ENCODE data around the gene OR4S2.

Gene OR4S2

DNA sequence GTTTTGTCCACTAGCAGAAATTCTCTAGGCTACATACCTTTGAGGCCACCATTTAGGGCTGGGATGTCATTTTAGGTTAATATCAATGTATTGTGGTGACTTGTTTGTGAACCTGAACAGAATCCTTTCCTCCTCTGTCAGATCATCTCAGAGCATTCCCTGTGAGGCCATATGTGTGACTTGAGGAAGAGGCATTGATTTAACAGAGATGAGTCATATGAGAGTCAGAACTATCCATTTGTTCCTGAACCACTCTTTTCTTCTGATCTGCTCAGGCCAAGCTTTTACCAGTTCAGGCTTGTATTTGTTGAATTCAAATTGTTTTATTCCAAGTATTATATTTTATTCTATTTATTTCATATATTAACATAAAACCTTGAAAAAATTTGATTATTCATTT lies 7.0 kb downstream of the OR4S2 start:
- TF ChIP-seq CEBPB (IDR thresholded peaks at IDR 0.05) (no peak), USF1 (IDR thresholded peaks at IDR 0.05) (no peak), EGR1 (IDR thresholded peaks at IDR 0.05) (no peak), TAF1 (IDR thresholded peaks at IDR 0.05; ENCODE audit: low read depth) (no peak), EP300 (IDR thresholded peaks at IDR 0.05; ENCODE audit: borderline replicate concordance) (no peak), NFIC (IDR thresholded peaks at IDR 0.05) (no peak), CREB1 (IDR thresholded peaks at IDR 0.05; ENCODE audit: low read depth) (no peak), TEAD4 (IDR thresholded peaks at IDR 0.05) (no peak), REST (IDR thresholded peaks at IDR 0.05; ENCODE audit: low read depth) (no peak)

DNA sequence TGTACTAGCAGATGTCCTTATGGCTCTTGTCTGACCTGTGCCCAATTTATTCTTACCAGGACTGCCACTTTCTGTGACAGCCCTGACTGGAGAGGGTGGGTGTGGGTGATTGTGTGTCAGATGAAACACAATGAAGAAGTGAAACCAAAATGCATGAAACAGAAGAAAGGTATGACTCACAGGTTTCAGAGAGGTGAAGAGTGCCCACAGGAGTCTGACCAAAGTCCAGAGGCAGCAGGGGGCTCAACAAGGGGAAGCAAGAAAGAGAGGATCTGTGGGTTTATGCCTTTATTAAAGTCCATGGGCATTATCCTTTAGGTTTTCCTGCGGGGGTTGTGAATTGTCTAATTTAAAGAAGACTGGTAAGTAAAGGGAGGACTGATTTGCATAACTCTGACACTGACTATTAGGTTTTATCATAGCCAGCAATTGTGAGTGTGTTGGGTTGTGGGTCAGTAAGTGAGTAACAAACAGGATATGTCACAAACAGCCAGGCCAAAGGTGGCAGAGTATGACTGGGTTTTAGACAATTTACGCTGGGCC lies 10.0 kb downstream of the OR4S2 start:
- TF ChIP-seq EGR1 (IDR thresholded peaks at IDR 0.05) (no peak), REST (IDR thresholded peaks at IDR 0.05; ENCODE audit: low read depth) (no peak), CEBPB (IDR thresholded peaks at IDR 0.05) (no peak), FOXM1 (IDR thresholded peaks at IDR 0.05; ENCODE audit: borderline replicate concordance, low read depth) (no peak), TCF12 (IDR thresholded peaks at IDR 0.05; ENCODE audit: low read depth) (no peak)

DNA sequence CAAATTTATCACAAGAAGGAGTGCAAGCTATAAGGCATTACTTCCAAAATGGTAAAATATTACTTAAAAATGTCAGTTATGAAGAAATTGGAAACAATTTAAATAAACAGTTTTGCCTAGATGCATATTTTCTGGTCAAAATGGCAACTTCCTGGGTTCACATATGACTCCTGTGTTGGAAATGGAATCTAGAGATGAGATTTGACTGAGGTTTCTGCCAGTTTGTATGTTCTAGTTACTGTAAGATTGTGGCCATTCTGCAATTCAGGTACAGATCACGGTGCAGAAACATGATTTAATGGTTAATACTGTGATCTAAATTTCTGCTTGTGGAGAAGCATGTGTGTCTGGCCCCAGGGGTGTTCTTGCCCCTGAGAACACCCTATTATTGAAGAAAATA lies 10.5 kb downstream of the OR4S2 start:
- TF ChIP-seq FOXM1 (IDR thresholded peaks at IDR 0.05; ENCODE audit: borderline replicate concordance, low read depth) (no peak), REST (IDR thresholded peaks at IDR 0.05; ENCODE audit: low read depth) (no peak), CEBPB (IDR thresholded peaks at IDR 0.05) (no peak), TAF1 (IDR thresholded peaks at IDR 0.05; ENCODE audit: low read depth) (no peak), EGR1 (IDR thresholded peaks at IDR 0.05) (no peak), USF1 (IDR thresholded peaks at IDR 0.05) (no peak), EP300 (IDR thresholded peaks at IDR 0.05; ENCODE audit: borderline replicate concordance) (no peak), ZBTB7A (IDR thresholded peaks at IDR 0.05; ENCODE audit: low read depth) (no peak), NFIC (IDR thresholded peaks at IDR 0.05) (no peak), TEAD4 (IDR thresholded peaks at IDR 0.05) (no peak), RAD21 (IDR thresholded peaks at IDR 0.05; ENCODE audit: low read depth) (no peak), YY1 (IDR thresholded peaks at IDR 0.05; ENCODE audit: low read depth) (no peak), TCF12 (IDR thresholded peaks at IDR 0.05; ENCODE audit: low read depth) (no peak), CREB1 (IDR thresholded peaks at IDR 0.05; ENCODE audit: low read depth) (no peak)
- TF ChIP-seq, protein P1, sequence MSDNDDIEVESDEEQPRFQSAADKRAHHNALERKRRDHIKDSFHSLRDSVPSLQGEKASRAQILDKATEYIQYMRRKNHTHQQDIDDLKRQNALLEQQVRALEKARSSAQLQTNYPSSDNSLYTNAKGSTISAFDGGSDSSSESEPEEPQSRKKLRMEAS (IDR thresholded peaks at IDR 0.05) = no peak

- no peak for TF ChIP-seq FOXM1 (IDR thresholded peaks at IDR 0.05; ENCODE audit: borderline replicate concordance, low read depth)
- TF ChIP-seq YY1 (IDR thresholded peaks at IDR 0.05; ENCODE audit: low read depth) = no peak
- TF ChIP-seq REST (IDR thresholded peaks at IDR 0.05; ENCODE audit: low read depth) = no peak
- TF ChIP-seq USF1 (IDR thresholded peaks at IDR 0.05) = no peak
- TF ChIP-seq ZBTB7A (IDR thresholded peaks at IDR 0.05; ENCODE audit: low read depth) = no peak
- TF ChIP-seq, protein P1 (IDR thresholded peaks at IDR 0.05) = no peak
- TF ChIP-seq CEBPB (IDR thresholded peaks at IDR 0.05) = no peak
- TF ChIP-seq NFIC (IDR thresholded peaks at IDR 0.05) = no peak
- TF ChIP-seq RAD21 (IDR thresholded peaks at IDR 0.05; ENCODE audit: low read depth) = no peak
- TF ChIP-seq EP300 (IDR thresholded peaks at IDR 0.05; ENCODE audit: borderline replicate concordance) = no peak
- no peak for TF ChIP-seq EGR1 (IDR thresholded peaks at IDR 0.05)
- TF ChIP-seq TCF12 (IDR thresholded peaks at IDR 0.05; ENCODE audit: low read depth) = no peak
- TF ChIP-seq CREB1 (IDR thresholded peaks at IDR 0.05; ENCODE audit: low read depth) = no peak
- no peak for TF ChIP-seq TEAD4 (IDR thresholded peaks at IDR 0.05)
- TF ChIP-seq TAF1 (IDR thresholded peaks at IDR 0.05; ENCODE audit: low read depth) = no peak
Measured at GRCh38 chr11:55661901-55662300, 13.8 kb downstream of the OR4S2 start, which contains the start of gene OR4C6. TSS of gene OR4C6 (plus strand) at chr11:55662201. CDS start at chr11:55665167, 2,966 bp downstream.
